GM18907 (cell line): Measurements from ENCODE around the gene PTMS.

Experiments
- ATAC-seq: cut with Tn5 transposase; IDR thresholded peaks from one replicate; pipeline ENCODE4 v1.9.1; 2021; ENCODE audit warnings: mild to moderate bottlenecking, moderate library complexity; ENCODE audit not compliant: unreplicated experiment

The PTMS gene

DNA sequence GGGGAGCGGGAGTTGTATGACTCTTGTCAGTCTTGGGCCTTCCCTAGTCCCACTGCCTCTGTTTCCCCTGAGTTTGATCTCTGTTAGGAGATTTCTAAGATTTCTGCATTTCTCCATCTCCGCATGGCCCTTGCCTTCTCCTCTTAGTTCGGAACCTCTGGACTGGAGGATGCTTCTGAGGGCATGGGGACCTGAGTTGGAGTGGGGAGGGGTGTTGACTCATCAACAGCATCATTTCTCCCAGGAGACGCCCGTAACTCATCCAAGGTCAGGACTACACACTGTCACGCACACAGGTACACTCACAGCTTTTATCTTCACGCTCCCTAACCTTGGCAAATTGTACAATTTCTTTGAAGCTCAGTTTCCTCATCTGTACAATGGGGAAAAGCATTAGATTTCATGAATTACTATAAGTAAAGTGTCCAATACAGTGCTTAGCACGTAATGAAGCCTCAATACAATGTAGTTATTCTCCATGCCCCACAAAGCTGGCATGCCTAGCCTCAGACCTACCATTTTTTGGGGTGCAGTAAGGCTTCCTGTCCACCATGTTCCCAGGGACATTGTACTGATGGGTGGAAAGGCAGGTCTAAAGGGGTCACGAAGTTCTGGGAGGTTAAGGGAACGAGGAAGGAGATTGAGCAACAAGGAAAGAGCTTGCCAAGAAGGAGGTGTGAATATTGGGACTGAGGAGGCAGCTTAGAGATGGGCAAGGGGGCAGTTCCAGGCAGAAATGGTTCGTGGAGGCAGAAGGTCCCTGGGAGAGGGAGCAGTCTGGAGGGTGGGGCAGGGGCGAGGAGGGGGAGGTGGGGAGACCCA lies 5.6 kb downstream of the PTMS start:
- no peak for ATAC-seq

DNA sequence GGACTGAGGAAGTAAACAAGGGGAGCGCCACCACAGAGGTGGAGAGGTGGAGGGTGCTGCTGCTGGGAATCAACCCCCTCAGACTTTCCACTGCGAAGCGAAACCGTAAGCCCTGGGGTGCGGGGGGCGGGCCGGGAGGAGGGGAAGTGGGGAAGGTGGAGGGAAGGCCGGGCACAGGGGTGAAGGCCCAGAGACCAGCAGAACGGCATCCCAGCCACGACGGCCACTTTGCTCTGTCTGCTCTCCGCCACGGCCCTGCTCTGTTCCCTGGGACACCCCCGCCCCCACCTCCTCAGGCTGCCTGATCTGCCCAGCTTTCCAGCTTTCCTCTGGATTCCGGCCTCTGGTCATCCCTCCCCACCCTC lies 6.2 kb downstream of the PTMS start, which contains the start of gene LAG3:
Gene LAG3, plus strand, starts transcription at position 190 of the 365 bp plus-strand sequence. CDS start 333 bp downstream, outside the sequence.
- ATAC-seq, result no peak

DNA sequence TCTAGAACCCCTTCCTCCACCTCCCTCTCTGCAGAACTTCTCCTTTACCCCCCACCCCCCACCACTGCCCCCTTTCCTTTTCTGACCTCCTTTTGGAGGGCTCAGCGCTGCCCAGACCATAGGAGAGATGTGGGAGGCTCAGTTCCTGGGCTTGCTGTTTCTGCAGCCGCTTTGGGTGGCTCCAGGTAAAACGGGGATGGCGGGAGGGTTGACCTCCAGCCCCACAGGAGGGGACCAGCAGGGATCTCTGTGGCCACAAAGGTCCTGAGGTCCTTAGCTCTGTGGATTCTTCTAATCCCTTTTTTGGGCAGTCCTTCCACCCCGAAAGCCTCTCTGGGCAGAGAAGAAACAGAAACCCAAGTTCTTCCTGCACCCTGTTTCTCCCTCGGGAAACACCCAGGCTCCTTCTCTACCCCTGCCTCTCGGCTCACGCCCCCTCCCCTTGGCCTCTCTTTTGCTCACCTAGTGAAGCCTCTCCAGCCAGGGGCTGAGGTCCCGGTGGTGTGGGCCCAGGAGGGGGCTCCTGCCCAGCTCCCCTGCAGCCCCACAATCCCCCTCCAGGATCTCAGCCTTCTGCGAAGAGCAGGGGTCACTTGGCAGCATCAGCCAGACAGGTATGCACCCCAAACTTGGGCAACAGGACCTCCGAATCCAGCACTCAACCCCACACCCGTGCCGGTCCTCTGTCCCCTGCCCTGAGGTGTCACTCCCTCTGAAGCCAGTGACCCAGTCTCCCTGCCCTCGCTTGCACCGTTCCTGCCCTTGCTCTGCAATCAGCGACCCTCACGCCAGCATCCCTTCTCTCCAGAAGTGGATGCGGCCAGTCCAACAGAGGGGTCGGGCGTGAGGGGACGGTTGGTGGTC lies 6.8 kb downstream of the PTMS start:
- ATAC-seq, result no peak

- no peak for ATAC-seq
These were observed 7.6 kb downstream of the PTMS start for GRCh38 chr12:6773590-6774351.

DNA sequence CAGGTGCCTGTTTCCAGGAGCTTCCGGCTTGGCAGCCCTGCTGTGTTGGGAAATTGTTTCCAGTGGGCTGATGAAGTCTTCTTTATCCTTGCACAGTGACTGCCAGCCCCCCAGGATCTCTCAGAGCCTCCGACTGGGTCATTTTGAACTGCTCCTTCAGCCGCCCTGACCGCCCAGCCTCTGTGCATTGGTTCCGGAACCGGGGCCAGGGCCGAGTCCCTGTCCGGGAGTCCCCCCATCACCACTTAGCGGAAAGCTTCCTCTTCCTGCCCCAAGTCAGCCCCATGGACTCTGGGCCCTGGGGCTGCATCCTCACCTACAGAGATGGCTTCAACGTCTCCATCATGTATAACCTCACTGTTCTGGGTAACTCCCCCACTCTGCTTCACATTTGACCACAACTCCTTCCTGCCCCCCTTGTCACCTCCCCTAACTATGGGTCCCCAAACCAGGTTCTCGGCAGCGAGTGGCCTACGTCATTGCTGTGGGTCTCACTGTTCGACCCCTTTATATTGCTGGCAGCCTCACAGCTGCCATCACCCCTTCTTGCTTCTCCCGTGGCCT lies 8.4 kb downstream of the PTMS start:
- ATAC-seq, result no peak

DNA sequence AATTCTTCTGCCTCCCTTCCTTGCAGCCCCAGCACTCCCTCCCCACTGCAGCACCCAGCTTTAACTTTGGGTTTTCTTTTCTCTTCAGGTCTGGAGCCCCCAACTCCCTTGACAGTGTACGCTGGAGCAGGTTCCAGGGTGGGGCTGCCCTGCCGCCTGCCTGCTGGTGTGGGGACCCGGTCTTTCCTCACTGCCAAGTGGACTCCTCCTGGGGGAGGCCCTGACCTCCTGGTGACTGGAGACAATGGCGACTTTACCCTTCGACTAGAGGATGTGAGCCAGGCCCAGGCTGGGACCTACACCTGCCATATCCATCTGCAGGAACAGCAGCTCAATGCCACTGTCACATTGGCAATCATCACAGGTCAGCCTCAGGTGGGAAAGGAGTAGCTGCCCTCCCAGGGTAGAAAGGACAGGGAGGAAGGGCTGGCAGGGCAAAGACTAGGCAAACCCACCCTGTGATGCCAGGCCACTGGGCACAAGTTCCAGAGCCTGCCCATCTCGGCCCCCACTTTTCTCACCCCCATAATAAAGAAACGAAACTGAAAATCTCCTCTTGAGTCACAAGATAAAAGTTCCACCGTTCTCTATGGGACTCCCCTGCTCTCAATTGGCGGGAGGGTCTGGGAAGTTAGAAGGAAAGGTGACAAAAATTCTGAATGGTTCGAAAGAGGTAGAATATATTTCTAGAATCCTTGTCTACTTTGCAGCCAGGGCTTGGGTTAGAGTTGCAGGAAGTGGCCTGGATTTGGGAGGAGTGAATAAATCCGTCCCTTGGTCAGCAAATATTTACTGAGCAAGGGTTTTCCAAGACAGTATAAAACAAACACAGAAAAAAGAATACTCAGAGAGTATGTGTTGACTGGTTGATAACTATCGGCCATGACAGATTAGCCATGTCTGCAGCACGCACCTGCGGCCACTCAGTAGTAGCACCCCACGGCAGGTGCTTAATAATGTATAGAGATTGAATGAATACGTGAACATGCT lies 9.3 kb downstream of the PTMS start:
- no peak for ATAC-seq

DNA sequence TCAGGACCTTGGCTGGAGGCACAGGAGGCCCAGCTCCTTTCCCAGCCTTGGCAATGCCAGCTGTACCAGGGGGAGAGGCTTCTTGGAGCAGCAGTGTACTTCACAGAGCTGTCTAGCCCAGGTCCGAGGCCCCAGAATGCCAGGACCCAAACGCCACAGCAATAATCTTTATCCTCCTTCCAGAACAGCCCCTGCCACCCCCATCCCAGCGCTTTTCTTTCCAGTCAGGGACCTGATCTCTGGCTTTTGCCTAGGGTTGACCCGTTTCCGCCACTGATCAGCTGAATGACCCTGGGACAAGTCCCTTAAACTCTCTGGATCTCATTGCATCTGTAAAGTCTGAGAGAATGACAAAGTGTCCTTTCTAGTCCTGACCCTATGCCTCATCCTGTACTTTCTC lies 11.2 kb downstream of the PTMS start:
- no peak for ATAC-seq

- ATAC-seq, result no peak
These were observed 12.0 kb downstream of the PTMS start for GRCh38 chr12:6778217-6778573.

- ATAC-seq, result peak; percentile 71
These were observed 12.7 kb downstream of the PTMS start for GRCh38 chr12:6778574-6779550.

- ATAC-seq, result no peak
These were observed 13.7 kb downstream of the PTMS start for GRCh38 chr12:6779708-6780432.

DNA sequence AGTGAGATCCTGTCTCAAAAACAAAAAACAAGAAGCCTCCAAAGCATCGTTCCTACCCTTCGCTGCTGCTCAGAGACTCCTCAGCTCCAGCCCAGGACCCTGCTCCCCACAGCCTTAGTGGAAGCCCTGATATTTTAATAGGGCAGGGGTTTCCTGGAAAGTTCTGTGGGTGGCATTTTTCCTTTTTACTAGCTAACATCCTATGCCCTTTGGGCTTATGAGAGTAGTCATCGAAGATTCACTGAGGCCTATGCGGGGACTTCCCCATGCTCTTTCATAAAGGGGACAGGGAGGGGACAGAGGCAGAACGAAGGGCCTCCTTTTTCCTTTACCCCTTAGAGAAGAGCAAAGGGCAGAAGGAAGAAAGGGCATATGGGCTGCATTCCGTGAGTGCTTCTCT lies 14.4 kb downstream of the PTMS start:
- ATAC-seq, result no peak

DNA sequence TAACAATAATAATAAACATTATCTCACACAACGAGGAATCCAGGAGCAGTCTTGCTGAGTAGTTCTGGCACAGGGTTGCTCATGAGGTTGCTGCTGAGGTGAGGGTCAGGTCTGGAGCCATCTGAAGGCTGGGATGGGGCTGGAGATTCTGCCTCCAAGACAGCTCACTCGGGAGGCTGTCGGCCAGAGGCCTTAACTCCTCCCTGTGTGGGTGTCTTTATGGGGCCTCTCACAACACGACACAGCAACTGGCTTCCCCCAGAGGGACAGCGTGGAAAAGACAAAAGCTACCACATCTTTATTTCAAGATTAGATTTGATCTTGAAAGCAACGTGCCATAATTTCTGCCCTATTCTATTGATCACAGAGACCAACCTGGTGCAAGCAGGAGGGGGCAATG lies 16.0 kb downstream of the PTMS start:
- ATAC-seq, result no peak

GRCh38 chr12:6782850-6783566 lies 16.8 kb downstream of the PTMS start:
- ATAC-seq, result no peak

DNA sequence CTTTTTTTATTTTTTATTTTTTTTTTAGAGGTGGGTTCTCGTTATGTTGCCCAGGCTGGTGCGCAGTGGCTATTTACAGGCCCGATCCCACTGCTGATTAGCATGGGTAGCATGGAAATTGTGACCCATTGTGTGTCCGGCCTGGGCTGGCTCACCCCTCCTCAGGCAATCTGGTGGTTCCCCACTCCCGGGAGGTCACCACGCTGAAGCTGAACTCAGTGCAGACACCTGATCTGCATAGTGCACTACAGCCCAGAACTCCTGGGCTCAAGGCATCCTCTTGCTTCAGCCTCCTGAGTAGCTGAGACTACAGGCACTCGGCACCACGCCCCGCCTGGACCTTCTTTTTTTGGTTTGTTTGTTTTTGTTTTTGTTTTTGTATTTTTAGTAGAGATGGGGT lies 17.7 kb downstream of the PTMS start:
- no peak for ATAC-seq

GRCh38 chr12:6784296-6784695 lies 18.1 kb downstream of the PTMS start:
- no peak for ATAC-seq

GRCh38 chr12:6784761-6785160 lies 18.6 kb downstream of the PTMS start:
- no peak for ATAC-seq

DNA sequence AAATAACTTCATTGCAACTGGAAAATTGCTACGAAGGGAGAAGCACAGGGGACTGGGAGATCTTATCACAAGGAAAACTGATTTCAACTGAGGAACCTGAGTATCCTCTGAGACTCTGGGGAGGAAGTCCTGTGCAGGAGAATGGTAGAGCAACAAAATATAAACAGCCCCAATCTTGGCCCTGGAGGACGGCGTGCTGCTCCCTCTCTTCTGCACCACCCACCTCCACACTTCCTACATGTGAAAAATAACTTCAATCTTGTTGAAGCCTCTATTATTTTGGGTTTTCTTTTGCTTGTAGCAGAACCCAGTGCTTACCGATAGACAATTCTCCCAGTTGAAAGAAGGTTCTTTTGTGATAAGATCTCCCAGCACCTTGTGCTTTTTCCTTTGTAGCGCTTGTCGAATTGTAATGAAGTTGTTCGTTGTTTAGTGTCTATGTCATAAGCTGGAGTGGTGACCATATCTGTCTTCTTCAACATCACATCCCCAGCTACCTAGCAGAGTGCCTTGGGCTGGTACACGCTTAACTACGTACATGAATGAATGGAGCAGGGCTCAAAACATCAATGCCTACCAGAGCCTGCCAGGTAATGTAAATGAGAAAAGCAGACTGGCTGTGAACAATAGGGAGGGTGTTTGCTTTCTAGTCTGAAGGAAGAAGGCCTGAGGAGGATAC lies 20.4 kb downstream of the PTMS start:
- ATAC-seq, result no peak
